GM21360 (cell line): ENCODE measurements around the gene NLRC4.
"Not testable (repeated sequence)": the region's sequence is repeated elsewhere in the genome, so short reads cannot be mapped to it uniquely, and the experiment has no call there.

Experiments used
- ATAC-seq: cut with Tn5 transposase; IDR thresholded peaks from one replicate; pipeline ENCODE4 v1.9.1; 2021; ENCODE audit warnings: mild to moderate bottlenecking, moderate library complexity; ENCODE audit not compliant: unreplicated experiment

The NLRC4 gene, protein sequence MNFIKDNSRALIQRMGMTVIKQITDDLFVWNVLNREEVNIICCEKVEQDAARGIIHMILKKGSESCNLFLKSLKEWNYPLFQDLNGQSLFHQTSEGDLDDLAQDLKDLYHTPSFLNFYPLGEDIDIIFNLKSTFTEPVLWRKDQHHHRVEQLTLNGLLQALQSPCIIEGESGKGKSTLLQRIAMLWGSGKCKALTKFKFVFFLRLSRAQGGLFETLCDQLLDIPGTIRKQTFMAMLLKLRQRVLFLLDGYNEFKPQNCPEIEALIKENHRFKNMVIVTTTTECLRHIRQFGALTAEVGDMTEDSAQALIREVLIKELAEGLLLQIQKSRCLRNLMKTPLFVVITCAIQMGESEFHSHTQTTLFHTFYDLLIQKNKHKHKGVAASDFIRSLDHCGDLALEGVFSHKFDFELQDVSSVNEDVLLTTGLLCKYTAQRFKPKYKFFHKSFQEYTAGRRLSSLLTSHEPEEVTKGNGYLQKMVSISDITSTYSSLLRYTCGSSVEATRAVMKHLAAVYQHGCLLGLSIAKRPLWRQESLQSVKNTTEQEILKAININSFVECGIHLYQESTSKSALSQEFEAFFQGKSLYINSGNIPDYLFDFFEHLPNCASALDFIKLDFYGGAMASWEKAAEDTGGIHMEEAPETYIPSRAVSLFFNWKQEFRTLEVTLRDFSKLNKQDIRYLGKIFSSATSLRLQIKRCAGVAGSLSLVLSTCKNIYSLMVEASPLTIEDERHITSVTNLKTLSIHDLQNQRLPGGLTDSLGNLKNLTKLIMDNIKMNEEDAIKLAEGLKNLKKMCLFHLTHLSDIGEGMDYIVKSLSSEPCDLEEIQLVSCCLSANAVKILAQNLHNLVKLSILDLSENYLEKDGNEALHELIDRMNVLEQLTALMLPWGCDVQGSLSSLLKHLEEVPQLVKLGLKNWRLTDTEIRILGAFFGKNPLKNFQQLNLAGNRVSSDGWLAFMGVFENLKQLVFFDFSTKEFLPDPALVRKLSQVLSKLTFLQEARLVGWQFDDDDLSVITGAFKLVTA

GRCh38 chr2:32264422-32265105 lies at the start of gene NLRC4:
Gene NLRC4, minus strand, starts transcription at chr2:32264886. Its CDS starts 8,111 bp downstream, at chr2:32256775.
- peak; percentile 89 for ATAC-seq

- no peak for ATAC-seq
Observed at GRCh38 chr2:32310577-32310976, 45.9 kb upstream of the NLRC4 start.

DNA sequence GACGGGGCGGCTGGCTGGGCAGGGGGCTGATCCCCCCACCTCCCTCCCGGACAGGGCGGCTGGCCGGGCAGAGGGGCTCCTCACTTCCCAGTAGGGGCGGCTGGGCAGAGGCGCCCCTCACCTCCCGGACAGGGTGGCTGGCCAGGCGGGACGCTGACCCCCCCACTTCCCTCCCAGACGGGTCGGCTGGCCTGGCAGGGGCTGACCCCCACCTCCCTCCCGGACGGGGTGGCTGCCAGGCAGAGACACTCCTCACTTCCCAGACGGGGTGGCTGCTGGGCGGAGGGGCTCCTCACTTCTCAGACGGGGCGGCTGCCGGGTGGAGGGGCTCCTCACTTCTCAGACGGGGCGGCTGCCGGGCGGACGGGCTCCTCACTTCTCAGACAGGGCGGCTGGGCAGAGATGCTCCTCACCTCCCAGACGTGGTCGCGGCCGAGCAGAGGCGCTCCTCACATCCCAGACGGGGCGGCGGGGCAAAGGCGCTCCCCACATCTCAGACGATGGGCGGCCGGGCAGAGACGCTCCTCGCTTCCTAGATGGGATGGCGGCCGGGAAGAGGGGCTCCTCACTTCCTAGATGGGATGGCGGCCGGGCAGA lies 29.4 kb upstream of the NLRC4 start:
- not testable (repeated sequence) for ATAC-seq

DNA sequence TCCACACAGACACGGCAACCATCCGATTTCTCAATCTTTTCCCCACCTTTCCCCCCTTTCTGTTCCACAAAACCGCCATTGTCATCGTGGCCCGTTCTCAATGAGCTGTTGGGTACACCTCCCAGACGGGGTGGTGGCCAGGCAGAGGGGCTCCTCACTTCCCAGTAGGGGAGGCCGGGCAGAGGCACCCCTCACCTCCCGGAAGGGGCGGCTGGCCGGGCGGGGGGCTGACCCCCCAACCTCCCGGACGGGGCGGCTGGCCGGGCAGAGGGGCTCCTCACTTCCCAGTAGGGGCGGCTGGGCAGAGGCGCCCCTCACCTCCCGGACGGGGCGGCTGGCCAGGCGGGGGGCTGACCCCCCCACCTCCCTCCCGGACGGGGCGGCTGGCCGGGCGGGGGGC lies 28.8 kb upstream of the NLRC4 start:
- not testable (repeated sequence) for ATAC-seq

GRCh38 chr2:32291746-32292145 lies 27.1 kb upstream of the NLRC4 start:
- ATAC-seq, result no peak

DNA sequence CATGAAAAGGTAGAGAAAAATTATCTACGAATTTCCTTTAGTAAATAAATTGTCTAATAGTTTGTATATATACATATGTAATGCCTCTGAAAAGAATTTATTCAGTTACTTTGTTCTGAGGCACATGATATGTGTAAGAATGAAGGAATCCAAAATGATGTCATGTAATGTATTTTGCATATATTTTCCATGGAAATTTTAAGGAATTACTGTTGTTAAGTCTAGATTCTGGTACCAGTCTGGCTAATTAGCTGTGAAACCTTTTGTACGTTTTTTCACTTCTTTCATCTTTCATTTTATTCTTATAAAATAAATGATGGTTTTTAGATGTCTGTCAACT lies 25.3 kb upstream of the NLRC4 start:
- no peak for ATAC-seq

- no peak for ATAC-seq
Observed at GRCh38 chr2:32289165-32289999, 24.7 kb upstream of the NLRC4 start.

DNA sequence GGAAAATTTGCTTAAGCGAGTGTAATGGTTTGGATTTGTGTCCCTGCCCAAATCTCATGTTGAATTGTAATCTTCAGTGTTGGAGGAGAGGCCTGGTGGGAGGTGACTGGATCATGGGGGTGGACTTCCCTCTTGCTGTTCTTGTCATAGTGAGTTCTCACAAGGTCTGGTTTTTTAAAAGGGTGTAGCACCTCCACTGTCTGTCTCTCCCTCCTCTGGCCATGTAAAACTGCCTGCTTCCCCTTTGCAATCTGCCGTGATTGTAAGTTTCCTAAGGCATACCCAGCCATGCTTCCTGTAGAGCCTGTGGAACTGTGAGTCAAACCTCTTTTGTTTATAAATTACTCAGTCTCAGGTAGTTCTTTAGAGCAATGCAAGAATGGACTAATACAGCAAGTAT lies 19.6 kb upstream of the NLRC4 start:
- no peak for ATAC-seq

DNA sequence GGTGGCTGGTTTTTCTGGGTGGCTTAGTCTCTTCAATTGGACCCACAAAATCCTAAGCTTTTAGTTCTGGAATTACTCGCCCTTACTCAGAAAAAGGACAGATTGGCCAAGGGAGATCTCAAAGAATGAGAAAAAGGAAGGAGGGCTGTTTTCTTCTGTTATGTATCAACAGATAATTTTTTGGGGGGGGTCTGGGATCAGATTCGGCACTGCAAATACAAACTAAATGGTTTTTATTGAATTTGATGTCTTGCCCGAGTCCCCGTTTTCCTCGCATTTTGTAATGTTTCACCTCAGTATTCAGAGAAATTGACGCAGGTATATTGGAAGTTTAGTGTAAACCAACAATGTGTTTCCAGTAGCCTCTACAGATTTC lies 13.8 kb upstream of the NLRC4 start:
- ATAC-seq, result no peak

DNA sequence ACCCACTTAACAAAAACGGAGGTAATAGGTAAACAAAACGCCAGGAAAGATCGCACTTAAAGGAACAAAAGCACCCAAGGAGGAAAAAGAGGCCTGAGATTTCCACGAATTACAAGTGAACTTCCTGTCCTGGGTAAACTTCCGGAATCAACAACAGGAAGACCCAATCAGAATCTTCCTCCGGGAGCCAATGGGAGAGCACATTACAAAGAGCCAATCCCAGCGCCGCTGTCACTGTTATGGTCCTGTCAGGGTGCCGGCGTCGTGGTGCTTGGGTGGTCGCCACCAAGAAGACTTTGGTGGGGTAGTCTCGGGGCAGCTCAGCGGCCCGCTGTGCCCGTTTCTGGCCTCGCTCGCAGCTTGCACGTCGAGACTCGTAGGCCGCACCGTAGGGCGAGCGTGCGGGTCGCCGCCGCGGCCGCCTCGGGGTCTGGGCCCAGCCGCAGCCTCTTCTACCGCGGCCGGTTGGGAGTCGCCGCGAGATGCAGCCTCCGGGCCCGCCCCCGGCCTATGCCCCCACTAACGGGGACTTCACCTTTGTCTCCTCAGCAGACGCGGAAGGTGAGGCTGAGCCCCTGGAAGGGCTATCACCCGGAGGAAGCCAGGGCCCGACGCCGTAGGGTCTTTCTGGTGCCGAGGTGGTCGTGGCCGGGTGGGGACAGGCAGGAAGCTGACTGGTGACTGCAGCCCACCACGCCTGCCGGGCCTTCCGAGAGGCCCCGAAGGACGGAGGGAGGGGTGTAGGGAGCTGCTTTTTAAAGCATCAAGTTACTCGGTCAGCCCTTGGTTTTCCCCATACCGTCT lies 13.2 kb upstream of the NLRC4 start, which contains the start of gene YIPF4:
Gene YIPF4, plus strand, starts transcription at position 231 of the 804 bp plus-strand sequence. Its CDS starts 252 bp downstream, at position 483.
- ATAC-seq, result peak; percentile 99

DNA sequence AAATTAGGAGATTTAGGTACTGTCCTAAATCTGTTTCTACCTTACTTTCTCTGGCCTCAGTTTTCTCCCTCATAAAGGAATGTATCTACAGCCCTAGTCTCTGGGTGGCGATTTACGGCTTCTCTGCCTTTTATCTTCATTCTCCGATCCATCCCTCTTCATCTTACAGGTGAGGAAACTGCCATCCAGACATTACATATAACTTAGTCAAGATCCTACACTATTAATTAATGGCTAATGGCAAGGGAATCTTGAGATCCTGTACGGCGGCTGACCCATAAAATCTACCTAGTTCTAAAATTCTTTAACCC lies 12.6 kb upstream of the NLRC4 start:
- ATAC-seq, result peak; percentile 2

DNA sequence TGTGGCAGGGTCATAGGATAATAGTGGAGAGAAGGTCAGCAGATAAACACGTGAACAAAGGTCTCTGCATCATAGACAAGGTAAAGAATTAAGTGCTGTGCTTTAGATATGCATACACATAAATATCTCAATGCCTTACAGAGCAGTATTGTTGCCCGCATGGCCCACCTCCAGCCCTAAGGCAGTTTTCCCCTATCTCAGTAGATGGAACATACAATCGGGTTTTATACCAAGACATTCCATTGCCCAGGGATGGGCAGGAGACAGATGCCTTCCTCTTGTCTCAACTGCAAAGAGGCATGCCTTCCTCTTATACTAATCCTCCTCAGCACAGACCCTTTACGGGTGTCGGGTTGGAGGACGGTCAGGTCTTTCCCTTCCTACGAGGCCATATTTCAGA lies 11.1 kb upstream of the NLRC4 start:
- ATAC-seq, result not testable (repeated sequence)

DNA sequence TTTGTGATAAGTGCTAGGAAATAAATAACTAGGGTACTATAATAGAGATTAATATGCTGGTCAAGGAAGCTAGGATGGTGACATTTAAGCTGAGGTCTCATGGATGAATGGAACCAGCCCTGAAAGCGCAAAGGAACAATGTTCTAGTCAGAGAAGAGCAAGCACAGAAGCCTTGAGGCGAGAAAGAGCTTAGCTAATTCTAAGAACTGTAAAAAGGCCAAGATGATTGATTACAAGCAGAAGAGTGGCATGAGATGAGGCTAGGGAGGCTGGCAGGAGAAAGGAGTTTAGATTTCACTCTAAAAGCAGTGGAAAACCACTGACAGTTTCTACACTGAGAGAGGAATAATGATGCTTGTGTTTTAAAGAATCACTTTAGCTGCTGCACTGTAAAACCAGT lies 9.6 kb upstream of the NLRC4 start:
- ATAC-seq, result no peak

- ATAC-seq, result no peak
Observed at GRCh38 chr2:32272279-32272678, 7.6 kb upstream of the NLRC4 start.

- ATAC-seq, result no peak
Observed at GRCh38 chr2:32271063-32271462, 6.4 kb upstream of the NLRC4 start.

DNA sequence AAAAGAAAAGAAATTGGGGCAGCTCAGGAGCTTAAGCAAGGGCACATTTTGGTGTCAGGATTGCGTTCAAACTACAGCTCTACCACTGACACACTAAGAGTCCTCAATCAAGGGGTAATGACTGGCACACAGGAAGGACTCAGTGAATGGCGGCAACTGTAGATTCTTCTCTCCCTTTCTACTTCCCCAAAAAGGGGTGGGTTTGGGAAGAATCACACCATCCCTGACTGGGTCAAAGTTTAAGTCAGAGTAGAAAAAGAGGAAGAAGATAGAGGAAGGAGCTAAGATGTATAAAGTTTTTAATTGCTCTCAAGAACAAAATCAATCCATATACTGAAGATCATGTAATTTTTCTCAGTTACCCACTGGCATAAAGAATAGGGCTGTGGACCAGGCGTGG lies 2.6 kb downstream of the NLRC4 start:
- no peak for ATAC-seq

- no peak for ATAC-seq
Observed at GRCh38 chr2:32260376-32260775, 4.3 kb downstream of the NLRC4 start.

GRCh38 chr2:32258242-32258641 lies 6.4 kb downstream of the NLRC4 start:
- no peak for ATAC-seq

DNA sequence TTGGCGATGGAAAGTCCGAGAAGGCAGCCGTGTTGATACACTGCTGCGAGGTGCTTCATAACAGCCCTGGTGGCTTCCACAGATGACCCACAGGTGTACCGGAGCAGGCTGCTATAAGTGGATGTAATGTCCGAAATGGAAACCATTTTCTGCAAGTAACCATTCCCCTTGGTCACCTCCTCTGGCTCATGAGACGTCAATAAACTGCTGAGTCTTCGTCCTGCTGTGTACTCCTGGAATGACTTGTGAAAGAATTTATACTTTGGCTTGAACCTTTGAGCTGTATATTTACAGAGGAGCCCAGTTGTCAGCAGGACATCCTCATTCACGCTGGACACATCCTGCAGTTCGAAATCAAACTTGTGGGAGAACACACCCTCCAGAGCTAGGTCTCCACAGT lies 14.4 kb downstream of the NLRC4 start:
- no peak for ATAC-seq
